Mesenchymal stem cell (in vitro differentiated cells and primary cell): ENCODE data around the gene TMEM204.

ENCODE experiments used
- DNase-seq: peaks from one replicate; pipeline ENCODE4 v3.0.0-alpha.2; 2013
- H2AFZ ChIP-seq: one replicate; pipeline ENCODE4 v1.6.1; 2013; ENCODE audit warnings: low read depth, mild to moderate bottlenecking, control low read depth, inconsistent platforms, low read length, moderate library complexity
- H2AK5ac ChIP-seq: 2 replicates; pipeline ENCODE4 v1.6.1; 2013; ENCODE audit warnings: low read length, moderate library complexity, mild to moderate bottlenecking, inconsistent platforms; ENCODE audit not compliant: severe bottlenecking
- H2BK120ac ChIP-seq: one replicate; pipeline ENCODE4 v1.6.1; 2013; ENCODE audit warnings: low read depth, mild to moderate bottlenecking, inconsistent platforms, low read length, moderate library complexity
- H2BK12ac ChIP-seq, 2 experiments: one replicate each; pipeline ENCODE4 v1.6.1; 2013; ENCODE audit warnings: inconsistent platforms in 2 of 2, low read length in 2 of 2, mild to moderate bottlenecking in 2 of 2, moderate library complexity in 2 of 2, control low read depth in 1 of 2
- H2BK15ac ChIP-seq: one replicate; pipeline ENCODE4 v1.6.1; 2013; ENCODE audit warnings: mild to moderate bottlenecking, low read depth, inconsistent platforms; ENCODE audit not compliant: poor library complexity, severe bottlenecking
- H2BK5ac ChIP-seq: 2 replicates; pipeline ENCODE4 v1.6.1; 2013; ENCODE audit warnings: low read depth, mild to moderate bottlenecking, low read length, control low read depth, inconsistent platforms; ENCODE audit not compliant: poor library complexity, severe bottlenecking
- H3K14ac ChIP-seq, 2 experiments: one replicate each; pipeline ENCODE4 v1.6.1; 2013; ENCODE audit warnings: inconsistent platforms in 2 of 2, low read length in 2 of 2, control low read depth in 1 of 2, mild to moderate bottlenecking in 1 of 2, moderate library complexity in 1 of 2
- H3K18ac ChIP-seq, 2 experiments: one replicate each; pipeline ENCODE4 v1.6.1; 2013; ENCODE audit warnings: inconsistent platforms in 2 of 2, low read length in 2 of 2, control low read depth in 1 of 2, low read depth in 1 of 2, mild to moderate bottlenecking in 1 of 2
- H3K23ac ChIP-seq, 2 experiments: one replicate each; pipeline ENCODE4 v1.6.1; 2013; ENCODE audit warnings: inconsistent platforms in 2 of 2, low read length in 2 of 2, mild to moderate bottlenecking in 2 of 2, moderate library complexity in 2 of 2, control low read depth in 1 of 2
- H3K27ac ChIP-seq: 2 replicates; pipeline ENCODE4 v1.5.1; 2013; ENCODE audit warnings: mild to moderate bottlenecking, moderate library complexity, low read length, control low read depth, inconsistent platforms; ENCODE audit not compliant: poor library complexity, severe bottlenecking
- H3K27me3 ChIP-seq, 2 experiments: 2 replicates each; pipeline versions ENCODE4 v1.6.1 to v1.7.0; 2013; ENCODE audit warnings: low read length in 2 of 2, mild to moderate bottlenecking in 2 of 2, moderate library complexity in 2 of 2, control low read depth in 1 of 2, inconsistent platforms in 1 of 2; ENCODE audit not compliant: control insufficient read depth in 1 of 2, insufficient read depth in 1 of 2
- H3K36me3 ChIP-seq, 2 experiments: 2 replicates each; pipeline versions ENCODE4 v1.6.1 to v1.7.0; 2013; ENCODE audit warnings: low read length in 2 of 2, control low read depth in 1 of 2, inconsistent platforms in 1 of 2, low read depth in 1 of 2, mild to moderate bottlenecking in 1 of 2; ENCODE audit not compliant: insufficient read depth in 2 of 2, control insufficient read depth in 1 of 2
- H3K4ac ChIP-seq, 2 experiments: one replicate each; pipeline ENCODE4 v1.6.1; 2013; ENCODE audit warnings: inconsistent platforms in 2 of 2, low read length in 2 of 2, mild to moderate bottlenecking in 2 of 2, moderate library complexity in 2 of 2, control low read depth in 1 of 2, low read depth in 1 of 2
- H3K4me1 ChIP-seq: 2 replicates; pipeline ENCODE4 v1.6.1; 2013; ENCODE audit warnings: low read depth, low read length, control low read depth; ENCODE audit not compliant: control insufficient read depth, insufficient read depth
- H3K4me2 ChIP-seq: 2 replicates; pipeline ENCODE4 v1.6.1; 2013; ENCODE audit warnings: low read length, mild to moderate bottlenecking, inconsistent platforms; ENCODE audit not compliant: poor library complexity, severe bottlenecking
- H3K4me3 ChIP-seq, 2 experiments: 2 replicates each; pipeline versions ENCODE4 v1.5.1 to v1.7.0; 2013; ENCODE audit warnings: low read length in 2 of 2, mild to moderate bottlenecking in 2 of 2, control low read depth in 1 of 2, low read depth in 1 of 2; ENCODE audit not compliant: insufficient read depth in 1 of 2
- H3K79me1 ChIP-seq: replicated peaks from 2 replicates; pipeline ENCODE4 v1.6.1; 2013; ENCODE audit warnings: mild to moderate bottlenecking, control low read depth, low read length, inconsistent platforms; ENCODE audit not compliant: poor library complexity, severe bottlenecking
- H3K9ac ChIP-seq: 2 replicates; pipeline ENCODE4 v1.7.0; 2013; ENCODE audit warnings: mild to moderate bottlenecking, low read length, moderate library complexity
- H3K9me3 ChIP-seq: 2 replicates; pipeline ENCODE4 v1.7.0; 2013; ENCODE audit warnings: mild to moderate bottlenecking, low read length; ENCODE audit not compliant: control insufficient read depth
- H4K8ac ChIP-seq: one replicate; pipeline ENCODE4 v1.6.1; 2013; ENCODE audit warnings: inconsistent platforms, mild to moderate bottlenecking, low read length, moderate library complexity
- H4K91ac ChIP-seq: one replicate; pipeline ENCODE4 v1.6.1; 2013; ENCODE audit warnings: mild to moderate bottlenecking, low read length, inconsistent platforms
- WGBS: methylation state at CpG from one replicate; pipeline ENCODE4 v1.1.7; 2013; ENCODE audit warnings: mixed read lengths; 5-methylcytosine and 5-hydroxymethylcytosine counted together

TMEM204 gene

GRCh38 chr16:1508494-1509187 lies 24.8 kb upstream of the TMEM204 start:
- H3K18ac ChIP-seq: no peak overlapping the region
- no peak overlapping the region for H3K4me3 ChIP-seq
- H2AFZ ChIP-seq: no peak overlapping the region
- H3K27me3 ChIP-seq: no peaks in the 10 kb centered on the region
- DNase-seq: no peak
- H2BK15ac ChIP-seq: no peak overlapping the region
- H3K9me3 ChIP-seq: no peaks in the 10 kb centered on the region
- H3K9ac ChIP-seq: no peak overlapping the region
- H3K4me2 ChIP-seq: no peak overlapping the region
- H3K4me1 ChIP-seq: peaks cover 2% of the 10 kb centered on the region
- no peak overlapping the region for H2AK5ac ChIP-seq
- no peak overlapping the region for H3K14ac ChIP-seq
- no peak overlapping the region for H2BK5ac ChIP-seq
- no peak overlapping the region for H3K23ac ChIP-seq
- H2BK120ac ChIP-seq: no peak overlapping the region
- 96% methylated on average over 23 of the region's 24 CpGs for WGBS
- H3K79me1 ChIP-seq: peaks cover 10% of the 10 kb centered on the region
- no peak overlapping the region for H4K91ac ChIP-seq
- H3K4ac ChIP-seq: no peak overlapping the region
- no peak overlapping the region for H2BK12ac ChIP-seq
- peaks cover 21 to 83% of the 10 kb centered on the region in 2 experiments for H3K36me3 ChIP-seq
- no peak overlapping the region for H4K8ac ChIP-seq
- H3K27ac ChIP-seq: no peak overlapping the region

GRCh38 chr16:1509307-1510221 lies 23.9 kb upstream of the TMEM204 start:
- no peak overlapping the region for H2BK5ac ChIP-seq
- H4K91ac ChIP-seq: no peak overlapping the region
- H3K4me1 ChIP-seq: peaks cover 2% of the 10 kb centered on the region
- 95% methylated on average over 44 of the region's 44 CpGs for WGBS
- H3K4me2 ChIP-seq: no peak overlapping the region
- peaks cover 23 to 86% of the 10 kb centered on the region in 2 experiments for H3K36me3 ChIP-seq
- no peak overlapping the region for H3K4ac ChIP-seq
- no peak overlapping the region for H3K4me3 ChIP-seq
- H2BK15ac ChIP-seq: no peak overlapping the region
- H3K18ac ChIP-seq: no peak overlapping the region
- H3K23ac ChIP-seq: no peak overlapping the region
- H2BK120ac ChIP-seq: no peak overlapping the region
- no peak overlapping the region for H3K27ac ChIP-seq
- peaks cover 4% of the 10 kb centered on the region for H3K9me3 ChIP-seq
- no peak overlapping the region for H3K9ac ChIP-seq
- H2AK5ac ChIP-seq: no peak overlapping the region
- H2BK12ac ChIP-seq: no peak overlapping the region
- H3K27me3 ChIP-seq: no peaks in the 10 kb centered on the region
- H3K79me1 ChIP-seq: peaks cover 10% of the 10 kb centered on the region
- DNase-seq: no peak
- no peak overlapping the region for H3K14ac ChIP-seq
- H2AFZ ChIP-seq: no peak overlapping the region
- H4K8ac ChIP-seq: no peak overlapping the region

GRCh38 chr16:1510272-1510671 lies 23.2 kb upstream of the TMEM204 start:
- Histone ChIP-seq H3K27me3 (no peaks in the 10 kb centered on the region), H3K9me3 (peaks cover 9% of the 10 kb centered on the region), H3K9ac (no peak overlapping the region), H2BK5ac (no peak overlapping the region), H3K23ac (no peak overlapping the region), H2BK120ac (no peak overlapping the region), H3K27ac (no peak overlapping the region), H4K91ac (no peak overlapping the region), H3K14ac (no peak overlapping the region), H2AK5ac (no peak overlapping the region), H4K8ac (no peak overlapping the region), H3K4me3 (no peak overlapping the region), H3K4me2 (no peak overlapping the region), H2AFZ (no peak overlapping the region), H3K4me1 (peaks cover 2% of the 10 kb centered on the region), H3K79me1 (peaks cover 10% of the 10 kb centered on the region), H2BK12ac (no peak overlapping the region), H2BK15ac (no peak overlapping the region), H3K4ac (no peak overlapping the region), H3K36me3 (peaks cover 24 to 81% of the 10 kb centered on the region in 2 experiments), H3K18ac (no peak overlapping the region)
- WGBS: 98% methylated on average over 10 of the region's 10 CpGs
- DNase-seq: no peak

- Histone ChIP-seq H4K8ac (no peak overlapping the region), H3K23ac (no peak overlapping the region), H2AFZ (no peak overlapping the region), H2BK12ac (no peak overlapping the region), H3K4me1 (peaks cover 2% of the 10 kb centered on the region), H3K27ac (no peak overlapping the region), H3K9me3 (peaks cover 9% of the 10 kb centered on the region), H3K9ac (no peak overlapping the region), H3K27me3 (no peaks in the 10 kb centered on the region), H2BK15ac (no peak overlapping the region), H3K4me3 (no peak overlapping the region), H4K91ac (no peak overlapping the region), H3K36me3 (peaks cover 24 to 76% of the 10 kb centered on the region in 2 experiments), H2BK5ac (no peak overlapping the region), H3K18ac (no peak overlapping the region), H3K4ac (no peak overlapping the region), H3K79me1 (peaks cover 10% of the 10 kb centered on the region), H2AK5ac (no peak overlapping the region), H3K4me2 (no peak overlapping the region), H3K14ac (no peak overlapping the region), H2BK120ac (no peak overlapping the region)
- DNase-seq: no peak
- WGBS: 96% methylated on average over 26 of the region's 26 CpGs
Observed at GRCh38 chr16:1510941-1511351, 22.5 kb upstream of the TMEM204 start.
